Prostate gland (tissue), 2 donors: Measurements from ENCODE around the gene ADAMTSL3.

Experiments
- POLR2A ChIP-seq: fragments of 450-650 bp; IDR thresholded peaks from one replicate; pipeline ENCODE4 v1.6.1; 2016; ENCODE audit warnings: antibody characterized with exemption, mild to moderate bottlenecking
- POLR2AphosphoS5 ChIP-seq: sonication (generic); formaldehyde crosslinking; IDR thresholded peaks from one replicate; pipeline ENCODE4 v1.6.1; 2017; ENCODE audit warnings: antibody characterized with exemption
- TF ChIP-seq, protein P1 (sequence below), 4 experiments: fragments of 200-600 bp in 2 of 4; fragments of 450-650 bp in 2 of 4; sonication (generic) in 2 of 4; IDR thresholded peaks; 1 replicate in 3 of 4; 2 replicates in 1 of 4; pipeline ENCODE4 v1.5.1; 2016 to 2019; ENCODE audit warnings: antibody characterized with exemption in 4 of 4, mild to moderate bottlenecking in 2 of 4, moderate library complexity in 2 of 4

DNA sequence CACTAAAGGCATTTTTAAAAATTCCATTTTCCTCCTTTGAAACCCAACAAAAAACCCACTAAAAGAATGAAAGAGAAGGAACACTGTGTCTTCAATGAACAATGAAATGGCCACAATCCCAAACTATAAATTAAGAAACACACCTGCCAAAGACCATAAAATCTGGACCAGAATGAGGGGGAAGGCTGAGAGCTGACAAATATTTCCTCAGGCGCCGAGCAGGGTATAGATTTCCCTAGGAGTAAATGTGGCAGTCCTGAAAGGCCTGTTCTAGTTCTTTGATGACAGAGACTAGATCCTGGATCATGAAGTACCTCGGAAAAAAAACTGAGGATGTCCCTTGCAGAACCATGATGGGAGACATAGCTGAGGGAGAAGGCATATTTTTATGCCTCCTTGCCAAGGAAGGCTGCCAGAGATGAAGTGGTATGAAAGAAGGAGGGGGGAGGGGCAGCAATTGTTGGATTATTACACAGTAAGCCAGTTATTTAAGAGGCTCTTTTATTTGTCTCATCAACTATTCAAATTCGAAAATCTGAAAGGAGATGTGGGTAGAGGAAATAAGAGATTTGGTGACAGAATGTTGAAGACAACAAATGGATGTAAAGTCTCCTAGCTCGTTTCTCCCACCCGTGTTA lies 306.4 kb downstream of the ADAMTSL3 start:
- TF ChIP-seq, protein P1, sequence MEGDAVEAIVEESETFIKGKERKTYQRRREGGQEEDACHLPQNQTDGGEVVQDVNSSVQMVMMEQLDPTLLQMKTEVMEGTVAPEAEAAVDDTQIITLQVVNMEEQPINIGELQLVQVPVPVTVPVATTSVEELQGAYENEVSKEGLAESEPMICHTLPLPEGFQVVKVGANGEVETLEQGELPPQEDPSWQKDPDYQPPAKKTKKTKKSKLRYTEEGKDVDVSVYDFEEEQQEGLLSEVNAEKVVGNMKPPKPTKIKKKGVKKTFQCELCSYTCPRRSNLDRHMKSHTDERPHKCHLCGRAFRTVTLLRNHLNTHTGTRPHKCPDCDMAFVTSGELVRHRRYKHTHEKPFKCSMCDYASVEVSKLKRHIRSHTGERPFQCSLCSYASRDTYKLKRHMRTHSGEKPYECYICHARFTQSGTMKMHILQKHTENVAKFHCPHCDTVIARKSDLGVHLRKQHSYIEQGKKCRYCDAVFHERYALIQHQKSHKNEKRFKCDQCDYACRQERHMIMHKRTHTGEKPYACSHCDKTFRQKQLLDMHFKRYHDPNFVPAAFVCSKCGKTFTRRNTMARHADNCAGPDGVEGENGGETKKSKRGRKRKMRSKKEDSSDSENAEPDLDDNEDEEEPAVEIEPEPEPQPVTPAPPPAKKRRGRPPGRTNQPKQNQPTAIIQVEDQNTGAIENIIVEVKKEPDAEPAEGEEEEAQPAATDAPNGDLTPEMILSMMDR (IDR thresholded peaks at IDR 0.05) = no peak
- TF ChIP-seq POLR2A = no peak
- peak; percentile 80 for TF ChIP-seq POLR2AphosphoS5
